Measurements from ENCODE around the gene CLRN1. TPM values are rescaled to one million over a fixed set of nuclear protein-coding genes. Genes with fewer than 3 reads are reported as not detected.

Gene CLRN1, protein sequence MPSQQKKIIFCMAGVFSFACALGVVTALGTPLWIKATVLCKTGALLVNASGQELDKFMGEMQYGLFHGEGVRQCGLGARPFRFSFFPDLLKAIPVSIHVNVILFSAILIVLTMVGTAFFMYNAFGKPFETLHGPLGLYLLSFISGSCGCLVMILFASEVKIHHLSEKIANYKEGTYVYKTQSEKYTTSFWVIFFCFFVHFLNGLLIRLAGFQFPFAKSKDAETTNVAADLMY
- total RNA-seq = not detected

DNA sequence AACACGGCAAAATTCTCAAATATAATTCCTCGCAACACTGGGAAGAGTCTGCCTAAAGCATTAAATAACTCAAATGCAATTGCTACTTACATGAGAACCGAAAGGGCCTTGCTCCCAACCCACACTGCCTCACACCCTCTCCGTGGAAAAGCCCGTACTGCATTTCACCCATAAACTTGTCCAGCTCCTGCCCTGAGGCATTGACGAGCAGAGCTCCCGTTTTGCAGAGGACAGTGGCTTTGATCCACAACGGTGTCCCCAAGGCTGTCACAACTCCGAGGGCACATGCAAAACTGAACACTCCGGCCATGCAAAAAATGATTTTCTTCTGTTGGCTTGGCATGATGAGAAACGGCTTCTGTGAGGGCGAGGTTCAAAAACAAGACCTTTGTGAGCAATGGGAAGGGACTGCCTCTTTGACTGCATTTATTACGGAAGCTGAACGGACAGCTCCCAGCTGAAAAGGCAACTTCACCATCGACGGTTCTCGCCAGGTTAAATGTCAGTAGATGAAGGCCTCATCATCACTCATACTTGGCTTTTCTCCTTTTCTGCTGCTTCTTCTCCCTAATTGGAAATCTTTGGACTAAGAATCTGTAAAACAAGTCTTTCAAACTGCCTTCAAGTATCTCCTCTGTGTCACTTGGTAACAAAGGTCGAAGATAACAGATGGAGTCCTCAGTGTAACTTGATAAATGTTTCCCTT lies at the start of gene CLRN1:
CLRN1 (minus strand) TSS at position 362 of the 706 bp plus-strand sequence; CDS start at position 343, 19 bp downstream.
- ATAC-seq (ENCODE audit: low read depth) (no peak), DNase-seq (no peak)
- Mint-ChIP-seq H3K27me3 (peaks cover under 1% of the 10 kb centered on the region), H3K4me3 (no peak within 1 kb of the TSS), H3K36me3 (no peaks in the 10 kb centered on the region), H3K27ac (no peak within 1 kb of the TSS), H3K9me3 (no peaks in the 10 kb centered on the region), H3K4me1 (no peaks in the 10 kb centered on the region)
- POLR2A ChIA-PET = no interaction called here

DNA sequence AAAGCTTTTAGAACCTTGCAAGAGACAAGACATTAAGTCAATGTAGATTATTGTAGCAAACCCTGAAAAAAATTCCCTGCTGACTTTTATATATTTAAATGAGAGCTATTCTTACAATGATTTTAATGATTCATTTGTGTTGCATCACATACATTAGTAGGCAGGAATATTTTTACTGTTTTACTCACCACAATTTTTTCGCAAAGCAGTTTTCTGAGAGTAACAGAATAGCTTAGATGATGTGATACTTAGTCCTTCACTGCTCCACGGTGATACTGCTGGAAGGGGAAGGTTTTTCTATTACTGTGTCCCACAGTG lies 43.9 kb upstream of the CLRN1 start:
- peaks cover 15% of the 10 kb centered on the region for H3K27me3 Mint-ChIP-seq
- DNase-seq (no peak), ATAC-seq (ENCODE audit: low read depth) (no peak)
- no peaks in the 10 kb centered on the region for H3K36me3 Mint-ChIP-seq
- H3K9me3 Mint-ChIP-seq = no peaks in the 10 kb centered on the region
- H3K4me1 Mint-ChIP-seq = no peaks in the 10 kb centered on the region
- POLR2A ChIA-PET = no interaction called here
- H3K4me3 Mint-ChIP-seq = no peak overlapping the region
- H3K27ac Mint-ChIP-seq = no peak overlapping the region

DNA sequence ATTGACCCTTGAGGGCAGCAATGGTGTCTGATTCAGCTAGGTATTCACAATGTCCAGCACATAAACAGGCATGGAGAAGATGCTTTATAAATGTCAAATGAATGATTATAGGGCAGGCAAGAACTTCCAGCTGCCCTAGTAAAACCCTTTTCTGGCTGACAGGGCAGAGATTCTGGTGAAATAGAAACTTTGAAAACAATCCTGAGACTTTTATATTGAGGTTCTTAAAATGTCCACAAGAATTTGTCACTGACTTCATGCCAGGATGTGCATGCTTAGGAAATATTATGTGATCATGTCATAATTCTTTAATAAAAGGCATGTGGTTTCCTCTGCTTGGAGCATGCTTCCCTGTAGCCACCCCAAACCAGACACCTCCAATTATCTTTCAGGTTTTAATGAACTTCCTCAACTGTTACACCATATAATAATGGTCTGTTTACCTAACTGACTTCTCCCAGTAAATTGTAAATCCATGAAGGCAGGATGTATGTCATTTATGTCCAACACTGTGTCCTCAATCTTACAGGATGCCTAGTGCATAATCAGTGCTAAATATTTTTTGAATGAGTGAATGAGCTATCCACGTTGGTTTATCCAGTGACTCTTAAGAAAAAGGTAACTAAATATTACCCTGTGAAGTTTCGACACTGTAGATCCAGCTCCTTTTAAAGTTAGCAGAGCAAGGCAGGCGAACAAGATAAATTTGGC lies 43.4 kb upstream of the CLRN1 start:
- ATAC-seq (ENCODE audit: low read depth) = no peak
- no peaks in the 10 kb centered on the region for H3K4me1 Mint-ChIP-seq
- H3K27ac Mint-ChIP-seq = no peak overlapping the region
- no peak for DNase-seq
- H3K27me3 Mint-ChIP-seq = peaks cover 14% of the 10 kb centered on the region
- POLR2A ChIA-PET = no interaction called here
- H3K36me3 Mint-ChIP-seq = no peaks in the 10 kb centered on the region
- H3K9me3 Mint-ChIP-seq = no peaks in the 10 kb centered on the region
- no peak overlapping the region for H3K4me3 Mint-ChIP-seq

DNA sequence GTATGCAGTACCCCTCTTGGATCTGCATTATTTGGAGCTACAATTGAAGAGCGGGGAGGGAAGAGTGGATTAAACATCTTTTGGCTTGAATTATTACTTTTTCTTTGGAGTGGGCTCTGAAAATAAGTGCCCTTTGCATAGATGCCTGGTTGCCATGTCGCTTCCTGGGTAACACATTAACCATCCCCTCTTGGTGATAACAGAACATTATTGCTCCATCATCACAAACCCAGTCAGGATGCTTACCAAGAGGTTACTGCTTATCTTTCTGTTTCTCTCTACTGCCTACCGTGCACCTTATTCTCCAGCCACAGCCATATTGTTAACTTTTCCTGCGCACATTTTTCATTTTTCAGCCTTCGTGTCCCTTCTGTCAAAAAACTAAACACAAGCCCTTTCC lies 42.7 kb upstream of the CLRN1 start:
- Mint-ChIP-seq H3K4me3 (no peak overlapping the region), H3K4me1 (no peaks in the 10 kb centered on the region), H3K27me3 (peaks cover 14% of the 10 kb centered on the region), H3K9me3 (no peaks in the 10 kb centered on the region), H3K27ac (no peak overlapping the region), H3K36me3 (no peaks in the 10 kb centered on the region)
- DNase-seq (no peak), ATAC-seq (ENCODE audit: low read depth) (no peak)
- POLR2A ChIA-PET = no interaction called here

DNA sequence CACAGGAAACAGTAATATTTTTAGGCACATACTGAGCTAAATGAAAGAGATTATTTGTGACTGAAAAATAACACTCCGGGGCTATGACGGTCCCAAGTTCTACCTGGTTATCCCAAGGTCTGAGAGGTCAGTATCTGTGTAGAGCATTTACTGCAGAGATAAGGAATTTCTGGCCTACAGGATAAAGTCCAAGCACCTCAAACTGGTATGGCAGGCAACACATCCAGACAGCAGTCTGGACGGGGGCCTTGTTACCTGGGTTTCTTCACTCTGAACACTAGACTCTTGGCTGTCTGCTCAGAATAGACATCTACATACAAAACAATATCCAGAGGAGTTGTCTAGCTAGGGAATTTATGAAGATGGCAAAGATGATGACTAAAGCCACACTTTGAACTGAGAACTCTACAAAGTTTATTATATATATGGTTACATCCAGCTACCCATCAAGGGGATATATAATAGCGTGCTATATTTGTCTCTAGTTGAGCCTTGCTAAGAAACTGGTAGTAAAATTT lies 42.0 kb upstream of the CLRN1 start:
- ATAC-seq (ENCODE audit: low read depth) (no peak), DNase-seq (no peak)
- H3K27ac Mint-ChIP-seq = no peak overlapping the region
- POLR2A ChIA-PET = no interaction called here
- H3K9me3 Mint-ChIP-seq = no peaks in the 10 kb centered on the region
- H3K27me3 Mint-ChIP-seq = peaks cover 14% of the 10 kb centered on the region
- H3K4me3 Mint-ChIP-seq = no peak overlapping the region
- H3K4me1 Mint-ChIP-seq = no peaks in the 10 kb centered on the region
- no peaks in the 10 kb centered on the region for H3K36me3 Mint-ChIP-seq

DNA sequence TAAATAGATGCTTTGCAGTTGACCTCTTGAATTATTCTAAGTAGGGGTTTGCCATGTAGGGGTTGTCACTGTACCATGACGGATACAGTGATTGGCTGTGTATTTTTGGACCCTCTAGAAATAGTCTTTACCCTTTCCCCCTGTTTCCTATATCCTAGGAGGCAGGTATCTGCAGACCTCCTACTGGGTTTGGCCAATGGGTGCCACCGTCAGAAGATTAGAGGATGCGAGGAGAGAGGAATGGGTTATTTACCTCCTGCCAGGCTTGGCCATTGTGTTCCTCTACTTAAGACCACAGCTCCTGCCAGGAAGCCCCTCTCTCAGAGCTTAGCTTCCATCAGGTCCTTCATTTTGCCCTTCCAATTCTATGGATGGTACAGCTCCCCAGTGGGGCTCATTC lies 40.2 kb upstream of the CLRN1 start:
- Mint-ChIP-seq H3K27me3 (peaks cover 16% of the 10 kb centered on the region), H3K9me3 (no peaks in the 10 kb centered on the region), H3K4me1 (peaks cover 2% of the 10 kb centered on the region), H3K4me3 (no peak overlapping the region), H3K36me3 (no peaks in the 10 kb centered on the region), H3K27ac (no peak overlapping the region)
- ATAC-seq (ENCODE audit: low read depth) (no peak), DNase-seq (no peak)
- POLR2A ChIA-PET = no interaction called here

DNA sequence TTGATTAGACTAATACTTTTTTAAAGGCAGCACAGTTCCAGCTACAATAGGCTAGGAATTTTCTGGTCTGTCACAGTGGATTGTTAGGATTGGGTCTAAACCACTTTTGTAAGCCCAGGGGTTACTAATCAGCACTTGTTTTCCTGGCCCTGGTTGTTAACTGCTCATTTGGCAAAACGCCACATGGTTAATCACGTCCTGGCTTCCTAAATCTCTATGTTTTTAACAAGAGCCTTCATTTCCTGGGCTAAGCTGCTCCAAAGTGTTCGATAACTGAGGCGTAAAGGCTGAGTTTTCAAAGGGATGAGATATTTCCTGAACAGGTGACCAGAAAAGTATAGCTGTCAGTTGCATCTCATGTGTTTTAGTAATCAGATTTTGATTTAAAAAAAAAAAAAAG lies 38.9 kb upstream of the CLRN1 start:
- no peak overlapping the region for H3K4me3 Mint-ChIP-seq
- H3K36me3 Mint-ChIP-seq = no peaks in the 10 kb centered on the region
- POLR2A ChIA-PET = interaction anchor here (0.7 kb wide), 1 partner anchor 213 kb away, joined by 6 read pairs; no protein-coding TSS in a partner anchor

DNA sequence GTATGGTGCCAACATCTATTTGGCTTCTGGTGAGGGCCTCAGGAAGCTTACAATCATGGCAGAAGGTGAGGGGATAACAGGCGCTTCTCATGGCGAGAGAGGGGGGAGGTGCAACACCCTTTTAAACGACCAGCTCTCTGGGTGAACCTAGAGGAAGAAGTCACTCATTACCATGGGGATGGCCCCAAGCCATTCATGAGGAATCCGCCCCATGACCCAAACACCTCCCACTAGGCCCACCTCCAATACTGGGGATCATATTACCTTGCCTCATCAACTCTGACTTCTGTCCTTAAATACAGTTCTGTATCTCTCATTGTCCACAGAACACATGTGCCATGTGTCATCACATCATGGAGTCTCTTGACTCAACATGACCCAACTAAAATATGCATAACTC lies 37.5 kb upstream of the CLRN1 start:
- DNase-seq = no peak
- Mint-ChIP-seq H3K27me3 (peaks cover 12% of the 10 kb centered on the region), H3K4me3 (no peak overlapping the region), H3K9me3 (no peaks in the 10 kb centered on the region), H3K36me3 (no peaks in the 10 kb centered on the region), H3K4me1 (peaks cover 2% of the 10 kb centered on the region), H3K27ac (no peak overlapping the region)
- POLR2A ChIA-PET = no interaction called here
- no peak for ATAC-seq (ENCODE audit: low read depth)

More for the DNA sequence above, 38.9 kb upstream of the CLRN1 start:
- DNase-seq (no peak), ATAC-seq (ENCODE audit: low read depth) (no peak)
- Mint-ChIP-seq H3K9me3 (no peaks in the 10 kb centered on the region), H3K4me1 (peaks cover 2% of the 10 kb centered on the region), H3K27me3 (peaks cover 19% of the 10 kb centered on the region), H3K27ac (no peak overlapping the region)

DNA sequence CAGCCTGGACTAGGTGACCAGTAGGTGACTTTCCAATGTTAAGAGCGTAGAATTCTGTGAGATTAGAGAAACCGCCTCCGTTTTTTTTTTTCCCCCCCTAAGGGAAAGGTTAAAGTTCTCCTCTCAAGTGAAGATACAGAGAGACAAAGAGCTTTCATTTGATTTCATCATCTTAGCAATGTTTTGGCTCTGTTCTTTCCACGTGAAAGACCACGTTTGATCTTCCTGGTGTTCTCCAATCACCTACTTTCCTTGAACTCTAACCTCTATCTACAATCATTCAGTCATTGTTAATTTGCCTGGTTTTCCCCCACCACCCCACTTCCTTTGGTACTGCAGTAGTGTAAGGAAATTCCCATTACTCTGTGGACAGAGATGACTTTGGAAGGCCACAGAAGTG lies 36.9 kb upstream of the CLRN1 start:
- H3K27ac Mint-ChIP-seq = no peak overlapping the region
- DNase-seq (no peak), ATAC-seq (ENCODE audit: low read depth) (no peak)
- H3K27me3 Mint-ChIP-seq = peaks cover 12% of the 10 kb centered on the region
- H3K9me3 Mint-ChIP-seq = no peaks in the 10 kb centered on the region
- peaks cover 2% of the 10 kb centered on the region for H3K4me1 Mint-ChIP-seq
- POLR2A ChIA-PET = no interaction called here
- no peak overlapping the region for H3K4me3 Mint-ChIP-seq
- H3K36me3 Mint-ChIP-seq = no peaks in the 10 kb centered on the region

DNA sequence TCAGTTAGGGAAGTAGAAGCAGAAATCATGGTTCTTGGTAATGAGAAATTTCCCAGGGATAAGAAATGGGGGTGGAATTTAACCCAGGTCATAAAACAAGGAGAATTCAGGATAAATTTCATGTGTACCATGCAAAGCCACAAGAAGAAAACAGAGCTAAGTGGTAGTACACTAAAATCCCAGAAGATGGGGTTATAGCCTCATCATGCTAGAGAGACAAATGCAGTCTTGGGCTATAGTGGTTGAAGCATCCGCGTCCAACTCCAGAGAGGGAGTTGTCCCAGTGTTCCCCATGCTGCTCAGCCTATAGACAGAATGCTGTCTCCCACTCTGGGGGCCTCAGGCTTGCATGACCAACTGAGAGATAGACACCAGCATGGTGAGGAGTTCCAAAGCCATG lies 36.2 kb upstream of the CLRN1 start:
- Mint-ChIP-seq H3K36me3 (no peaks in the 10 kb centered on the region), H3K4me1 (peaks cover 2% of the 10 kb centered on the region), H3K4me3 (no peak overlapping the region), H3K27ac (no peak overlapping the region), H3K27me3 (peaks cover 12% of the 10 kb centered on the region), H3K9me3 (no peaks in the 10 kb centered on the region)
- no peak for DNase-seq
- POLR2A ChIA-PET = no interaction called here
- no peak for ATAC-seq (ENCODE audit: low read depth)

DNA sequence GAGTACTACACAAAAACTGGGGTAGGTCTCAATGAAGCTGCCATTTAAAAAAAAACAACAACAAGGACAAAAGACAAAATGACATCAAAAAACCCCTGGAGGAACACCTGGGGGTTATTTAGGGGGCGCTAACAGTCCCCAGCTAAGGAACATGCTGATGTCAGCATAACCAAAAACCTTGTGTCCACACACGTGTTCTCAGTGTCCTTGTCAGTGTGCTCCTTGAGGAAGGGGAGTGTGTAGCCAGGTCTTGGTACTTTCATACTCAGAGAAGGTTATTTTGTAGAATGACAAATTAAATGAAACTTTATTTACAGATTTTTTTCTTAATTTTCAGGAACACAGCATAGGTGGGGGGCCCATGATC lies 31.2 kb upstream of the CLRN1 start:
- Mint-ChIP-seq H3K4me3 (no peak overlapping the region), H3K36me3 (no peaks in the 10 kb centered on the region), H3K4me1 (no peaks in the 10 kb centered on the region), H3K27me3 (peaks cover 3% of the 10 kb centered on the region), H3K27ac (no peak overlapping the region), H3K9me3 (no peaks in the 10 kb centered on the region)
- ATAC-seq (ENCODE audit: low read depth) = no peak
- POLR2A ChIA-PET = no interaction called here
- no peak for DNase-seq

DNA sequence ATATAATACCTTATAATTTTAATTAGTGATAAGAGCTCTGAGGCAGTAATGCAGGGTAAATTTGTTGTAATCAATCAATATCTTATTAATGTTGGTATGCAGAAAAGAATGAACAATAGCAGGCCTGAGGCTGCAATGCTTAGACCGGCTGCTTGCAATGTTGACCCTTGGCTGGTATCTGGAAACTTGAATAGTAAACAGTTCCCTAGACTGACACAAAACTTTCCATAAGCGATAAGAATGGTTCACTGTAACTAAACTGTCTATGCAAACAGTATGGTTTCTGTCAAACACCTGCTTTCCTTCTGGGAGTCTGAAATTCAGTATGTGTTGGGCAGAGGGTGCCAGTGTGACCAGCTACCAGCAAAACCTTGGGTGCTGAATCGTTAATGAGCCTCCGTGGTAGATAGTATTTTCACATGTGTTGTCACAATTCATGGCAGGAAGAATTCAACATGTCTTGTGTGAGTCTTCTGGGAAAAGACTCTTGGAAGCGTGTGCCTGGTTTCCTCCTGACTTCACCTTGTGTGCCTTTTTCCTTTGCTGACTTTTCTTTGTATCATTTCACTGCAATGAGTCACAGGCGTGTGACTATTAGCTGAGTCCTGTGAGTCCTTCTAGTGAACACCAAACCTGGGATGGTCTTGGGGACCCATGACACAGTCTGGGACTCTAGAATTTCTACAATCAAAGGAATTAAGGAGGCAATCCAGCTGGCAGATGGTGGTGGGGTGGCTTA lies 30.7 kb upstream of the CLRN1 start:
- POLR2A ChIA-PET = no interaction called here
- ATAC-seq (ENCODE audit: low read depth) (no peak), DNase-seq (no peak)
- Mint-ChIP-seq H3K4me3 (no peak overlapping the region), H3K27ac (no peak overlapping the region), H3K4me1 (no peaks in the 10 kb centered on the region), H3K27me3 (peaks cover 3% of the 10 kb centered on the region), H3K36me3 (no peaks in the 10 kb centered on the region), H3K9me3 (no peaks in the 10 kb centered on the region)

DNA sequence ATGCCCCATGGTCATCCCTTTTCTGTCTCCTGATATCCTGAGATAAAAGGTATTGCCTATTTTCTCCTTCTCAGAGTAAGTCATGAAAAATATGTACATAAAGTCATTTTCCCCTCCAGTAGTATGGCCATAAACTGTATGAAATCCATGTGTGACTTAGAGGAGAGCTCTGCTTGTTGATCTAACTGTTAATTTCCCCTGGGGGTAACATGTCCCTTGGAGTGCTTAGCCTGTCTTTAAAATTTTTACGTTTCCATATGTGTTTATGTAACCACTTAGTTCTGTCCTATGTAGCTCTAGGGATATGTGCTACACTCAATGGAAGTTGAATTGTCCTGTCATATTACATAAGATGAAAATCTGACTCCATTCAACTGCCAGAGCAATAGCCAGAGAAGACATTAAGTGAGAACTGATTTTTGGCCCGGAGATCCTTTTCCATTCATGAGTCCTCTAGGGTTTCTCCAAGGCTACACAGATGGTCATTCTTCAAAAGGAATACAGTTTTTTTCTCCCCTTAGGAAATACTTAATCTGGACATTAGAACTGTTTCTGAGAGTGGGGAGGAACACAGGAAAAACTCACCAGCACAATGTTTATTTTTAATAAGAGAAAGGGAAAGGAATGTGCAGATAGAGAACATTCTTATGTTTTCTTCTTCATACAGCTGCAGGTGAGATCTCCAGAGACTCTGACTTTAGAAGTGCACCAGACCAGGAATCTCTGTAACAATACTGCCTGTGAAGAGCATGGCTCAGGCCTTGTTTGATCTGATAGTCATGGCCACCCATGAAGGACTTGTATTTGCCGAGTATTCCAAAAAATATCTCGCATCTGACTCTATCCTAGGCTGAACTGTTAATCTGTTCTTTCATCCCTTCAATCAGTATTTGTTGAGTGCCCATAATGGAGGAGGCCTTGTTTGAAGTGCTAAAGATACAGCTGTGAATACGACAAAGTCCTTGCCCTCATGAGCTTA lies 29.8 kb upstream of the CLRN1 start:
- no peak overlapping the region for H3K4me3 Mint-ChIP-seq
- POLR2A ChIA-PET = no interaction called here
- H3K27ac Mint-ChIP-seq = no peak overlapping the region
- no peaks in the 10 kb centered on the region for H3K36me3 Mint-ChIP-seq
- peaks cover 2% of the 10 kb centered on the region for H3K9me3 Mint-ChIP-seq
- no peak for DNase-seq
- H3K27me3 Mint-ChIP-seq = peaks cover 3% of the 10 kb centered on the region
- H3K4me1 Mint-ChIP-seq = peaks cover 3% of the 10 kb centered on the region
- ATAC-seq (ENCODE audit: low read depth) = no peak

All from activated naive CD8-positive, alpha-beta T cell treated with anti-CD3 and anti-CD28 coated beads, Interleukin-2, amount 10 ng/mL, durations not matched to agents 7 days and 5 days (primary cell).